Astrocyte (in vitro differentiated cells and primary cell): Measurements from ENCODE around the gene SLC25A26. TPM values are rescaled to one million over a fixed set of nuclear protein-coding genes. Genes with fewer than 3 reads are reported as not detected.
"Not testable (repeated sequence)": the region's sequence is repeated elsewhere in the genome, so short reads cannot be mapped to it uniquely, and the experiment has no call there.

Source experiments
- DNase-seq: peaks from one replicate; pipeline ENCODE4 v3.0.0-alpha.2; 2010; ENCODE audit warnings: low read depth
- FAIRE-seq: peaks from 2 replicates; lab custom pipeline; 2011; peaks lifted over from hg19 to GRCh38; lab: Jason Lieb, UNC
- H2AFZ ChIP-seq: 2 replicates; pipeline ENCODE4 v1.6.0; 2012; ENCODE audit warnings: low read depth, low read length, inconsistent platforms
- H3K27ac ChIP-seq: 2 replicates; pipeline ENCODE4 v1.5.1; 2011; ENCODE audit warnings: low read depth, low read length, inconsistent platforms
- H3K27me3 ChIP-seq: 2 replicates; pipeline ENCODE4 v1.6.0; 2011; ENCODE audit warnings: low read length, inconsistent platforms; ENCODE audit not compliant: insufficient read depth
- H3K36me3 ChIP-seq: 2 replicates; pipeline ENCODE4 v1.5.1; 2011; ENCODE audit warnings: low read length, inconsistent platforms; ENCODE audit not compliant: insufficient read depth
- H3K4me1 ChIP-seq: 2 replicates; pipeline ENCODE4 v1.5.1; 2011; ENCODE audit warnings: low read length, inconsistent platforms; ENCODE audit not compliant: insufficient read depth
- H3K4me2 ChIP-seq: 2 replicates; pipeline ENCODE4 v1.6.0; 2012; ENCODE audit warnings: low read length, inconsistent platforms
- H3K4me3 ChIP-seq: 2 replicates; pipeline ENCODE4 v1.5.1; 2011; ENCODE audit warnings: low read depth, mild to moderate bottlenecking, low read length, inconsistent platforms; ENCODE audit not compliant: insufficient read depth
- H3K79me2 ChIP-seq: 2 replicates; pipeline ENCODE4 v1.6.0; 2012; ENCODE audit warnings: mild to moderate bottlenecking, low read length, inconsistent platforms; ENCODE audit not compliant: insufficient read depth
- H3K9ac ChIP-seq: 2 replicates; pipeline ENCODE4 v1.6.0; 2012; ENCODE audit warnings: mild to moderate bottlenecking, low read length, inconsistent platforms
- H3K9me3 ChIP-seq: 2 replicates; pipeline ENCODE4 v1.5.1; 2012; ENCODE audit warnings: low read depth, mild to moderate bottlenecking, low read length, inconsistent platforms; ENCODE audit not compliant: insufficient read depth
- H4K20me1 ChIP-seq: 2 replicates; pipeline ENCODE4 v1.6.0; 2012; ENCODE audit warnings: low read length, inconsistent platforms; ENCODE audit not compliant: insufficient read depth
- H3K27ac Mint-ChIP-seq: one replicate; pipeline ENCODE4 v1.8.0; 2021; ENCODE audit warnings: mild to moderate bottlenecking, mixed read lengths; ENCODE audit not compliant: unreplicated experiment
- H3K27me3 Mint-ChIP-seq: one replicate; pipeline ENCODE4 v1.8.0; 2021; ENCODE audit warnings: low read depth, mixed read lengths; ENCODE audit not compliant: unreplicated experiment
- H3K36me3 Mint-ChIP-seq: one replicate; pipeline ENCODE4 v1.8.0; 2021; ENCODE audit warnings: low read depth, mixed read lengths; ENCODE audit not compliant: unreplicated experiment
- H3K4me1 Mint-ChIP-seq: one replicate; pipeline ENCODE4 v1.8.0; 2021; ENCODE audit warnings: low read depth, mixed read lengths; ENCODE audit not compliant: unreplicated experiment
- H3K4me3 Mint-ChIP-seq: one replicate; pipeline ENCODE4 v1.8.0; 2021; ENCODE audit warnings: mild to moderate bottlenecking, moderate library complexity, mixed read lengths; ENCODE audit not compliant: unreplicated experiment
- H3K9me3 Mint-ChIP-seq: one replicate; pipeline ENCODE4 v1.8.0; 2021; ENCODE audit warnings: mild to moderate bottlenecking, mixed read lengths; ENCODE audit not compliant: unreplicated experiment
- CTCF ChIP-seq: IDR thresholded peaks from 2 replicates; pipeline ENCODE4 v1.5.1; 2011; ENCODE audit warnings: low read depth, mild to moderate bottlenecking, inconsistent platforms, low read length, moderate library complexity; ENCODE audit not compliant: insufficient read depth
- EZH2 ChIP-seq: IDR thresholded peaks from 2 replicates; pipeline ENCODE4 v1.6.1; 2012; ENCODE audit warnings: mild to moderate bottlenecking, low read length, inconsistent platforms; ENCODE audit not compliant: insufficient read depth
- total RNA-seq: library from RNA; stranded (reverse); gene quantifications from 2 replicates; pipeline ENCODE4 v1.2.1, GENCODE V29; 2021

Gene SLC25A26
- total RNA-seq, 1 donor from 2014 or later: 17.9 TPM

GRCh38 chr3:66276705-66277274, 56.0 kb downstream of the SLC25A26 start:
- Mint-ChIP-seq H3K36me3 (no peaks in the 10 kb centered on the region), H3K4me1 (peaks cover 20% of the 10 kb centered on the region), H3K27me3 (no peaks in the 10 kb centered on the region), H3K4me3 (no peak overlapping the region), H3K27ac (no peak overlapping the region), H3K9me3 (no peaks in the 10 kb centered on the region)
- Histone ChIP-seq H3K36me3 (no peaks in the 10 kb centered on the region), H3K27me3 (no peaks in the 10 kb centered on the region), H3K4me3 (no peak overlapping the region), H4K20me1 (no peaks in the 10 kb centered on the region), H3K4me2 (no peak overlapping the region), H3K27ac (no peak overlapping the region), H3K79me2 (no peaks in the 10 kb centered on the region), H3K9me3 (no peaks in the 10 kb centered on the region), H3K9ac (no peak overlapping the region), H3K4me1 (no peaks in the 10 kb centered on the region), H2AFZ (no peak overlapping the region)
- peak; percentile 65 for FAIRE-seq
- DNase-seq: peak; percentile 46
- TF ChIP-seq EZH2: no peak
- TF ChIP-seq CTCF: peak; percentile 77

GRCh38 chr3:66279168-66279567, 58.4 kb downstream of the SLC25A26 start:
- H3K27ac ChIP-seq: no peak overlapping the region
- Mint-ChIP-seq H3K27me3 (no peaks in the 10 kb centered on the region), H3K36me3 (no peaks in the 10 kb centered on the region), H3K9me3 (no peaks in the 10 kb centered on the region), H3K4me3 (no peak overlapping the region), H3K4me1 (peaks cover 20% of the 10 kb centered on the region), H3K27ac (no peak overlapping the region)
- no peaks in the 10 kb centered on the region for H3K79me2 ChIP-seq
- H3K36me3 ChIP-seq: no peaks in the 10 kb centered on the region
- FAIRE-seq: no peak
- H2AFZ ChIP-seq: no peak overlapping the region
- H3K4me2 ChIP-seq: no peak overlapping the region
- no peak for DNase-seq
- no peaks in the 10 kb centered on the region for H3K27me3 ChIP-seq
- no peaks in the 10 kb centered on the region for H3K9me3 ChIP-seq
- no peaks in the 10 kb centered on the region for H4K20me1 ChIP-seq
- no peaks in the 10 kb centered on the region for H3K4me1 ChIP-seq
- H3K4me3 ChIP-seq: no peak overlapping the region
- TF ChIP-seq CTCF (no peak), EZH2 (no peak)
- H3K9ac ChIP-seq: no peak overlapping the region

GRCh38 chr3:66280304-66280703, 59.5 kb downstream of the SLC25A26 start:
- Histone ChIP-seq H3K36me3 (no peaks in the 10 kb centered on the region), H3K4me3 (no peak overlapping the region), H3K79me2 (no peaks in the 10 kb centered on the region), H3K4me1 (no peaks in the 10 kb centered on the region), H3K9ac (no peak overlapping the region), H3K4me2 (no peak overlapping the region), H3K9me3 (no peaks in the 10 kb centered on the region), H3K27ac (no peak overlapping the region), H2AFZ (no peak overlapping the region), H3K27me3 (no peaks in the 10 kb centered on the region), H4K20me1 (no peaks in the 10 kb centered on the region)
- no peak overlapping the region for H3K4me3 Mint-ChIP-seq
- H3K4me1 Mint-ChIP-seq: peaks cover 20% of the 10 kb centered on the region
- no peak for TF ChIP-seq EZH2
- no peak for TF ChIP-seq CTCF
- H3K27me3 Mint-ChIP-seq: no peaks in the 10 kb centered on the region
- H3K27ac Mint-ChIP-seq: peak overlapping the region; percentile 4
- H3K9me3 Mint-ChIP-seq: no peaks in the 10 kb centered on the region
- no peaks in the 10 kb centered on the region for H3K36me3 Mint-ChIP-seq
- DNase-seq (peak; percentile 44), FAIRE-seq (no peak)

- not testable (repeated sequence) for H3K36me3 ChIP-seq, H3K4me1 Mint-ChIP-seq, FAIRE-seq, H3K4me1 ChIP-seq, H3K36me3 Mint-ChIP-seq, H4K20me1 ChIP-seq, H3K79me2 ChIP-seq, H3K9me3 Mint-ChIP-seq, H3K27me3 ChIP-seq, H3K27ac ChIP-seq, H3K27me3 Mint-ChIP-seq, H3K4me2 ChIP-seq, H3K9ac ChIP-seq, H3K4me3 ChIP-seq, H2AFZ ChIP-seq, H3K27ac Mint-ChIP-seq, DNase-seq, H3K9me3 ChIP-seq, H3K4me3 Mint-ChIP-seq
Measured at GRCh38 chr3:66291922-66292321, 71.1 kb downstream of the SLC25A26 start.
